Peyer's patch (tissue), 4 donors: ENCODE measurements around the gene HOMEZ.

Source experiments
- CTCF ChIP-seq, 6 experiments: fragments of 450-650 bp in 4 of 6; fragments of 200-600 bp in 2 of 6; sonication (generic) in 1 of 6; IDR thresholded peaks; one replicate each; pipeline ENCODE4 v1.5.1; 2017 to 2019; ENCODE audit warnings: antibody characterized with exemption in 6 of 6, mild to moderate bottlenecking in 3 of 6, moderate library complexity in 1 of 6
- POLR2A ChIP-seq, 2 donors: fragments of 450-650 bp; IDR thresholded peaks; one replicate each; pipeline ENCODE4 v1.5.1; 2017; ENCODE audit warnings: antibody characterized with exemption in 2 of 2, mild to moderate bottlenecking in 2 of 2, moderate library complexity in 2 of 2

- TF ChIP-seq POLR2A (IDR thresholded peaks at IDR 0.05) (no peak), CTCF (IDR thresholded peaks at IDR 0.05) (no peak)
Observed at GRCh38 chr14:23245282-23245681, 40.6 kb downstream of the HOMEZ start.
